NCI-H1048 (cell line): Measurements from ENCODE around the gene EPHB2.

Experiments
- DNase-seq: peaks from one replicate; lab custom pipeline; 2025; lab: John Stamatoyannopoulos, UW

Gene EPHB2

GRCh38 chr1:22861764-22862440, 151.3 kb downstream of the EPHB2 start:
- no peak for DNase-seq

- DNase-seq = no peak
Observed at GRCh38 chr1:22862752-22863151, 152.1 kb downstream of the EPHB2 start.

- DNase-seq = no peak
Observed at GRCh38 chr1:22863766-22864165, 153.1 kb downstream of the EPHB2 start.

- no peak for DNase-seq
Observed at GRCh38 chr1:22864886-22865285, 154.2 kb downstream of the EPHB2 start.

DNA sequence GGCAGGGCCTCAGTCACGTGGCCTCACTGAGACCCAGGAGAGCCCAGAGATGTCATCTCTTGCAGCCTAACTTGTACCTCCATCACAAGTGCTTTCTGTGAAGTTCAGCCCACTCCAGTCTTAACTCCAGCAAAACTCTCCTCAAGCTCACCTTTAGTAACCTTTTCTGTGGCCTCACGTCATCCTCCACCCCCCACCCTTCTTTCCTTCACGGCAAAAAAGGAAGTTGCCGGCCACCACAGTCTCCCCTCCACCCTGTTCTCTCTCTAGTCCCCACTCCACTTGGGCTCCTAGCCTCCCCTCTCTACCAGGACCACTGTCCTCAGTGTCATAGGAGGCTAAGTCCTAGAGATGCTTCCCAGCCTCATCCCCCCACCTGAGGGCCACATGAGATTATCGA, 155.1 kb downstream of the EPHB2 start:
- no peak for DNase-seq

GRCh38 chr1:22866868-22867267, 156.2 kb downstream of the EPHB2 start:
- no peak for DNase-seq

- DNase-seq = no peak
Observed at GRCh38 chr1:22868331-22868730, 157.7 kb downstream of the EPHB2 start.

DNA sequence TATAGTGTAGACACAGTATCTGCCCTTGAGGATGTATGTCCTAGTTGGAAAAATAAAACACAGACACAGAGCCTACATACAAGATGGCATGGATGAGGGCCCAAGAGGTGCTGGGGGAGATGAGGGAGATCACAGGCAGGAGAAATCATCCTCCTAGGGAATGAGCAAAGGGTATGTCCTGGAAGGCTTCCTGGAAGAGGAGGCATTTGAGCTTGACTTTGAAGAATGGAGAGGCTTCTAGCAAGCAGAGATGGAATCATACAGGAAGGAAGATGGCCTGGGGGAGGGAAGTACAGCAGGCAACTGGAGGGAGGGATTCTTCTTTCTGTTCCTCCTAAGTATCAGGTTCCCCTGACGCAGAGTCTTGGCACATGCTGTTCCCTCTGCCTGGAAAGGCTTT, 158.7 kb downstream of the EPHB2 start:
- no peak for DNase-seq

DNA sequence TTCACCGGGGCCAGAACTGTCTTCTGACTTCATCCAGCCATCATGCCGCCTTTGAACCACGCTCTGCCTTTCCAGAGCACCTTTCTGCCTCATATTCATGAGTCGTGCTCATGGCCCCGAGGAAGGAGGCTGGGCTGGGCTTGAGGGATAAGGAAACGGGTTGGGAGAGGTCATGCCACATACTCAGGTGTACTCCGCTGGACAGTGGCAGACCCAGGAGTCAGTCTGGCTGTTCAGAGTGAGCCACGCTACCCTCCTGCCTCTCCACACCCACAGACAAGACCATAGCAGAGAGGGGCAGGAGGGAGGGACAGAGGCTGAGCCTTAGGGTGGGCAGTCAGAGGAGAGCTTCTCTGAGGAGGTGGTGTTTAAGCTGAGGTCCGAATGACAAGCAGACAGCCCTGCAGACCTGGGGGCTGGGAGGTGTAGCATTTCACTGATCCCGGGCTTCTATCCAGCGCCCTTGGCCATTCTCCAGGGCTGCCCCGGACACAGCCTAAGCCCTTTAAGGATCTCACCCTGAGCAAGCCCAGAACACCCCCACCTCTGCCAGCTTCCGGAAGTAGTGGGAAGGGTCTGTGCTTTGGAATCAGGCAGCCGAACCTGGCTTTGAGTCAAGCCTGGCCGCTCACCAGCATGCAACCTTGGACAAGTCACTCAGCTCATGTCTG, 159.7 kb downstream of the EPHB2 start:
- no peak for DNase-seq

GRCh38 chr1:22872981-22873664, 162.5 kb downstream of the EPHB2 start:
- DNase-seq = no peak

DNA sequence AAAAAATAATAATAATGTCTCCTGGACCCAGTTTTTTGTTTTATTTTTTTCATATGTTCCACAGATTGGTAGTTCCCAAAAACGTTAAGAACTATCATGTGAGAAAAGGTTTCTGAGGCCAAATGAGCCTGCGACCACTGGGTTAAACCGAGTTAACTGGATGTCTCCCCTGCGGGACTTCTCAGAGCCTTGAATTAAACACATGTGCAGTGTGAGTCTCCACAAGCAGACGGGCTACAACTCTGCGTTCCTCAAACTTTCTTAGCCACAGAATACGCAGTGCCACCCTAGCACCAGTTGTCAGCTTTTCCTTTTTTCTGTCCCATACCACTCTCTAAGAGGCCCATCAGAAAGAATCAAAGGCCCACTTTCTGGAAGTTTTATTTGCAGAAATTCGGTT, 164.1 kb downstream of the EPHB2 start:
- DNase-seq = no peak

GRCh38 chr1:22875241-22875640, 164.6 kb downstream of the EPHB2 start:
- no peak for DNase-seq

- no peak for DNase-seq
Observed at GRCh38 chr1:22875841-22876240, 165.2 kb downstream of the EPHB2 start.

- no peak for DNase-seq
Observed at GRCh38 chr1:22876359-22877111, 165.9 kb downstream of the EPHB2 start.

DNA sequence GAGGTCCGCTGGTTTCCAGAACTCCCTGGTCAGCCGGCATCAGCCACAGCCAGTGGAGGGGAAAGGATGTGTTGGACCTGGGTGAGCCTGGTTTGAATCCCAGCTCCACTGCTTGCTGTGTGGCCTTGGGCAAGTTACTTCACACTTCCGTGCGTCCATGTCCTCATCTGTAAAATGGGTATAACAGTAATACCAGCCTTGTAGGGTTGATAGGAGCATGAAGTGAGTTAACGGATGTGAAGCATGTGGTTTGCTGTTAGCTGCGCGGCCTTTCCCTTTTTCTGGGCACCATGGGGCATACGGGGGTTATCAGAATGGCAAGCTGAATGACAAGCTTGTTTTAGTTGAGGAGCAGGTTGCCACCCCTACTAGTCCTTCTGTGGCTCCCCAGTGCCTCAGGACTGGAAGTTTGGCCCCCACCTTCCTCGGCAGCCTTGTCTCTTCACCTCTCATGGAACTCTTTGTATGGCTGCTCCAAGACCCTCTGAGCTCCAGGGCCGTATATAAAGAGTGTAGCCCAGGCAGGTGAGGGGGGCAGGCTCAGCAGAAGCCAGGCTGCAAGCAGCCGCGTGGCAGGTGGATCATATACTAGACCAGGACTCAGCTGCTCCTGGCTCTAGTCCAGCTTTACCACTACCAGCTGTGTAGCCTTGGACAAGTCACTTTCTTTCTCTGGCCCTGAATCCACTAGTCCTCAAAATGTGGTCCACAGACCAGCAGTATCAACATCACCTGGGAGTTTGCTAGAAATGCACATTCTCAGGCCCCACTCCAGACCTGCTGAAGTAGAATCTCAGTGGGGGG, 166.7 kb downstream of the EPHB2 start:
- DNase-seq = no peak

GRCh38 chr1:22877980-22878379, 167.3 kb downstream of the EPHB2 start:
- DNase-seq = no peak

- no peak for DNase-seq
Observed at GRCh38 chr1:22878626-22879025, 168.0 kb downstream of the EPHB2 start.

GRCh38 chr1:22879445-22879844, 168.8 kb downstream of the EPHB2 start:
- no peak for DNase-seq

- no peak for DNase-seq
Observed at GRCh38 chr1:22880174-22880601, 169.5 kb downstream of the EPHB2 start.

GRCh38 chr1:22883406-22883805, 172.8 kb downstream of the EPHB2 start:
- no peak for DNase-seq

DNA sequence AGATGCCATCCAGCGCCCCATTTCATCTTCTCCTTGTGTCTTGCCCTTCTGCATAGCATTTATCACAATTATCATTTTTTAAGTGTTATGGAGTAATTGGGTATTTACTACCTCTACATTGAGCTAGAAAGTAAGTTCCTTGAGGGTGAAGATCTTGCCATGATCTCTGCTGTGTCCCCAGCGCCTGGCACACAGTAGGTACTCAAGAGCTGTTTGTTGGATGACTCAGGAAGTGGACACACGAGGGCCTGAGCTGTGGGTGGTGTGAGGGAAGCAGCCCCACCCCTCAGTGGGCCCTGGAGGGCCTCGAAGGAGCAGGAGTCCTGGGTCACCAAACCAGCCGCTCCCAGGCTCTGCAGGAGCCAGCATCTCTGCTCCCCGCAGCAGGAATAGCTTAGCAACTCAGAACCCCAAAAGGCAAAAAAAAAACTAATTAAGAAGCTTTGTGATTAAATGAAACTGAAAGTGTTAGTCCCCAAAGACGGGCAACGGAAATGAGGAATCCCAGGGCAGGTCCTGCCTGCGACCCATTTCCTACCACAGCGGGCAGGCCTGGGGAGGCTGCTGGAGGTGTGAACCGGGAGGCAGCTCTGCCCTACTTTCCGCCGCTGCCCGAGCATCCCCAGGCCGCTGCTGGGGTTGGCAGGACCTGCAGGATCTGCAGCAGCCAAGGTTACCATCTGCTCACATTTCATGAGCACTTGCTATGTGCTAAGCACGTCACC, 174.3 kb downstream of the EPHB2 start:
- no peak for DNase-seq
